ENCODE measurements around the gene MOV10L1.

The MOV10L1 gene

DNA sequence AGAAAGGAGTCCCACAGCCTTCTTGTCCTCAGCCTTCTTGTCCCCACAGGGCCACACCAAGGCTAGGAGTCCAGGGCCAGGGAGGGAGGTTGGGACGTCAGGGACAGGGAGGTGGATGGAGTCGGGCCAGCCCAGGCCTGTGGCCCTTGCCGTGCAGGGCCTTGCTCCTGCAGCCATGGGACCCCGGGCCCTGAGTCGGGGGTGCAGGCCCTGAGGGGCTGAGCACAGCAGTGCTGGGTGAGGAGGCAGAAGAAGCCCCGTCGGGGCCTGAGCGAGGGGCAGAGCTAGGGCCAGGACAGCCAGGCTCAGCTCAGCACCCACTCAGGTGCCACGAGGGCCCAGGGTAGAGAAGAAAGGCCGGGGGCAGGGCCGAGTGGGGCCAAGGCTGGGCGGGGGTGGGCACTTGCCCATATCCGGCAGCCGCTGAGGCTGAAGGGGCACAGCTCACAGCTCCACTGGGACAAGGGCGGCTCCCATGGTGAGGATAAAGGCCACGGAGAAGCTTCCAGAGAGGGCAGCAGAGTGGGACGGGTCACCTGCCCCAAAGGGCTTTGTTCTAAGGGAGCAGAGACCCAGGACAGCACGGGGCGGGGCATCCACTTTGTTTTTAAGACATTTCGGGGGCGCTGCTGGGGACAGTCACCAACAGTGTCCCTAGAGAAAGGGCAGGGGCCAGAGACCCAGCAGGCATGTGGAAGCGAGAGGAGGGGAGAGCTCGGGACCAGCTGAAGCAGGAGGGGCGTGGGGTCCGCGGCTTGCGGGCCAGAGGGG is 8.2 kb upstream of the MOV10L1 start:
- H3K4me3 ChIP-seq (ENCODE audit: low read length): no peak overlapping the region
- no peak for DNase-seq (ENCODE audit: low read depth)
- no peak for TF ChIP-seq CTCF (IDR thresholded peaks at IDR 0.05; ENCODE audit: insufficient read depth, low read depth, low read length, missing control alignments)

GRCh38 chr22:50082197-50082715 is 7.5 kb upstream of the MOV10L1 start:
- H3K4me3 ChIP-seq (ENCODE audit: low read length): no peak overlapping the region
- no peak for DNase-seq (ENCODE audit: low read depth)
- TF ChIP-seq CTCF (IDR thresholded peaks at IDR 0.05; ENCODE audit: insufficient read depth, low read depth, low read length, missing control alignments): no peak

- DNase-seq (ENCODE audit: low read depth): peak; percentile 49
- peak overlapping the region; percentile 28 for H3K4me3 ChIP-seq (ENCODE audit: low read length)
- TF ChIP-seq CTCF (IDR thresholded peaks at IDR 0.05; ENCODE audit: insufficient read depth, low read depth, low read length, missing control alignments): no peak
These were observed 6.8 kb upstream of the MOV10L1 start for GRCh38 chr22:50082961-50083461.

DNA sequence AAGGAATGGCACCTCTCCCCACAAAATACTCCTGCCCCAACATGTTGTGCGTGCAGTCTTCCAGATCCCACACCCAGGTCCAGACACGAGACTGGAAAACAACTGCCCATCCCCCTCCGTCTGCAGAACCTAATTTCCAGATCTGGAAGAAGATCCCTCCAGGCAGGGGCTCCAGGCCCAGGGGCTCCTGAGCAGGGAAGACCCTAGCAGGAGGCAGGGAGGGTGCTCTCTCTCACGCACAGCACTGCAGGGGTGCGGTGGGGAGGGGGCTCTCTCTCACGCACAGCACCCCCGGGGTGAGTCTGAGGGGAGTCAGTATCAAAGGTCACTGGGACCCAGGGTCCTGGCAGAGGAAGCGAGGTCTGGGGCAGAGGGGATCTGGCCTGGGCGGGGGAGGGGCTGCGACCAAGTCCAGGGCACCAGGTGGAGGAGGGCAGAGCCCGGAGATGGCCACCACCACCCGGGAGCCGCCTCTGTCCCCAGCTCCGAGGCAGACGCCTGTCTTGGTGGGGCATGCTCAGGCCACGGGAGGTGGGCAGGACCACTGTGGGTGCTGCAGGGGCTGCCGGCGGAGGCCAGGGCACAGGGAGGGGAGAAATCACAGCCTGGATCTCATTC is 6.2 kb upstream of the MOV10L1 start:
- H3K4me3 ChIP-seq (ENCODE audit: low read length): peak overlapping the region; percentile 28
- DNase-seq (ENCODE audit: low read depth): peak; percentile 69
- TF ChIP-seq CTCF (IDR thresholded peaks at IDR 0.05; ENCODE audit: insufficient read depth, low read depth, low read length, missing control alignments): no peak

DNA sequence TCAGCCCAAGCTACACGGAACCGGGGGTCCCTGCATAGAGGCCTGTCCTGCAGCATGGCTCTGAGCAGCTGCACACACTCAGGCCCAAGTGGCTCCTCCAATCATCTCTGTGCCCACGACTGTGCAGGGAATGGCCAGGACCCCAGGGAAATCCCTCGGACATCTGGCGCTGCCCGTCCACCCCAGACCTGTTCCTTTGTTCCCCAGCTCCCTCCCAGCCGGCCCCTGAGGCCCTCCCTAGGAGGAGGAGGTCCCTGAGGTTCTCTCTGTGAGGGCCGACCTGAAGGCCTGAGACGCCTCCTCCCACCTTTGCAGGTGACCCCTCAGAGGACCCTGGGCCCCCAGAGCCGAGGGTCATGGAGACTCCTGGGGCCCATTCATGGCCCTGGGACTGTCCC is 5.7 kb upstream of the MOV10L1 start:
- no peak for TF ChIP-seq CTCF (IDR thresholded peaks at IDR 0.05; ENCODE audit: insufficient read depth, low read depth, low read length, missing control alignments)
- DNase-seq (ENCODE audit: low read depth): no peak
- H3K4me3 ChIP-seq (ENCODE audit: low read length): no peak overlapping the region

DNA sequence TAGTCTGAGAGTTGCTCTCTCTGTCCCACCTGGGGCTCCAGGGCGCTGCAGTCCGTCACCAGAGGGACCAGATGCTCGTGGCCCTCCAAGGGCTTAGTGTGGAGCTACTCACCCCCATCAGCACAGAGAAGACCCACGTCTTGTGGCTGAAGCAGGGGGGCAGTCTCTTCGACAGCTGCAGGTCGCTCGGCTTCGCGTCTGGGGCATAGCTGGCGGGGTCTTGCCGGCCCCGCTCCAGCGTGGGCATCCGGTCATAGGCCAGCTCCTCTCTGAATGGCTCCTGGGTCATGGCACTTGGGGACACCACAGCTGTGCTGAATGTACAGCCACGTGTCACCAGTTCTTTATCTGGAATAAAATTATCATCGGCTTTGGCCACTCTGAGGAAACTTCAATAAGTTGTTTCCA is 5.2 kb upstream of the MOV10L1 start:
- H3K4me3 ChIP-seq (ENCODE audit: low read length): no peak overlapping the region

More for the DNA sequence above, 5.2 kb upstream of the MOV10L1 start:
- TF ChIP-seq CTCF (IDR thresholded peaks at IDR 0.05; ENCODE audit: insufficient read depth, low read depth, low read length, missing control alignments): no peak
- DNase-seq (ENCODE audit: low read depth): no peak
